ENCODE measurements around the gene CDKN1B. TPM values are rescaled to one million over a fixed set of nuclear protein-coding genes. Genes with fewer than 3 reads are reported as not detected.

CDKN1B gene
- total RNA-seq, 4 donors from 2014 or later: 48.7 to 97.4 (median 70.6) TPM

DNA sequence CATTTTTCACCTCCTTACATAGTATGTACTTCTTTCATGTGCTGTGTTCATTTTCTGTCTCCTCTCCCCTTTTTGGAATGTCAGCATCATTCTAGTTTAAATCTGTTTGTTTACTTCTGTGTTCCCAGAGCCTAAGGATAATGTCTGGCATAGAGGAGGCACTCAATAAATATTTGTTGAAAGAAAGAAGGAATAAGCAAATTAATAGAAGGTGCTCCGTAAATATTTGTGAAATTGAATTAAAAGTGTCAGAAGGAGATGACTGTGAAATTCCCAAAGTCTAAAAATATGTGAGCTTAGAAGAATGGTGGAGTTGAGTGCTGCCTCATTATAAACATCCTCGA, 3.3 kb upstream of the CDKN1B start:
- intact Hi-C loops (cut with DNase I): loop anchor here (10.0 kb wide), 2 partner anchors 359 to 449 kb away; partner anchors contain the start of genes BORCS5, LRP6 and MANSC1
- WGBS: 10% methylated on average over 2 of the region's 2 CpGs
- Histone ChIP-seq H3K4me3 (peak overlapping the region; percentile 41 to 52 (median 46)), H3K27me3 (no peaks in the 10 kb centered on the region), H3K9me3 (no peaks in the 10 kb centered on the region), H3K4me1 (peaks cover 27 to 36% (median 33%) of the 10 kb centered on the region in 4 donors), H3K27ac (replicated peaks in 1 of 4) (peak overlapping the region; percentile 98 to 100 (median 100)), H3K36me3 (peaks cover 0 to 3% (median 0%) of the 10 kb centered on the region in 4 donors)
- TF ChIP-seq POLR2AphosphoS5 (IDR thresholded peaks at IDR 0.05): no peak
- TF ChIP-seq POLR2A (IDR thresholded peaks at IDR 0.05; ENCODE audit: low read depth): no peak
- no peak for TF ChIP-seq EP300 (IDR thresholded peaks at IDR 0.05)
- TF ChIP-seq, protein P1, sequence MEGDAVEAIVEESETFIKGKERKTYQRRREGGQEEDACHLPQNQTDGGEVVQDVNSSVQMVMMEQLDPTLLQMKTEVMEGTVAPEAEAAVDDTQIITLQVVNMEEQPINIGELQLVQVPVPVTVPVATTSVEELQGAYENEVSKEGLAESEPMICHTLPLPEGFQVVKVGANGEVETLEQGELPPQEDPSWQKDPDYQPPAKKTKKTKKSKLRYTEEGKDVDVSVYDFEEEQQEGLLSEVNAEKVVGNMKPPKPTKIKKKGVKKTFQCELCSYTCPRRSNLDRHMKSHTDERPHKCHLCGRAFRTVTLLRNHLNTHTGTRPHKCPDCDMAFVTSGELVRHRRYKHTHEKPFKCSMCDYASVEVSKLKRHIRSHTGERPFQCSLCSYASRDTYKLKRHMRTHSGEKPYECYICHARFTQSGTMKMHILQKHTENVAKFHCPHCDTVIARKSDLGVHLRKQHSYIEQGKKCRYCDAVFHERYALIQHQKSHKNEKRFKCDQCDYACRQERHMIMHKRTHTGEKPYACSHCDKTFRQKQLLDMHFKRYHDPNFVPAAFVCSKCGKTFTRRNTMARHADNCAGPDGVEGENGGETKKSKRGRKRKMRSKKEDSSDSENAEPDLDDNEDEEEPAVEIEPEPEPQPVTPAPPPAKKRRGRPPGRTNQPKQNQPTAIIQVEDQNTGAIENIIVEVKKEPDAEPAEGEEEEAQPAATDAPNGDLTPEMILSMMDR (IDR thresholded peaks at IDR 0.05): no peak
- no peak for DNase-seq (ENCODE audit: extremely low spot score)

DNA sequence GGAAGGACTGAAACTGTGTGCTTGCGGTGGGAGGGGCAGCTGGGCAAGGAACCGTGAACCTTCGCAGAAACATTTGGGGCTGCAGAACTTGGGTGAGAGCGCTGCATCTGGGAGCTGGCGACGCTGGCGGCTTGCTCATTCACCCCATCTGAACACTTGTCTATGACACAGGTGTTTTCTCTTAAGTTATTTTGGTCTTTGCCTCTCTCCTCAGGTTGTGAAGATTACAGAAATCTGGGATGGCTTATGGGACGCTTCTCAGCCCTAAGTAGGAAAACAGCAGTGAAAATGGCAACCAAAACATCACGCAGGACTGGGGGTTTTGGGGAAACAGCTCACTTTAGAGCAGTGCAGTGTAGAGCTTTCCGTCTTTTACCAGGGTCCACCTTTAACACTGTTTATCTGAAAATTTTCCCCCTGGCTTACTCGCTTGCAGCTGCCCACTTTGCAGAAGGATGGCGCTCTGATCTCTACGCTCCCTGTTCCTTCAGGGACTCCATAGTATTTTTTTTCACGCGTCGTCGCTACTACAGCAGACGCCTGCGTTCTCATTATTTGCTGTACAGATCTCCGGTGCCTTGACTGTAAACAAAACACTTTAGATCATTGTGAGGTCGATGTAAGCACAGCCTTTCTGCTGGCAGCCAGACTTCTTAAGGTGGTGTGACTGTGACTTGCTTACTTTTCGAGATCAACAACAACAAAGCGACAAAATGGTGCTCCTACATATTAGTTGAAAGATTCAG, 2.7 kb upstream of the CDKN1B start:
- H3K27me3 ChIP-seq: no peaks in the 10 kb centered on the region
- peaks cover 30 to 41% (median 38%) of the 10 kb centered on the region in 4 donors for H3K4me1 ChIP-seq
- peaks cover 0 to 6% (median under 1%) of the 10 kb centered on the region in 4 donors for H3K36me3 ChIP-seq
- peak overlapping the region; percentile 98 to 100 (median 100) for H3K27ac ChIP-seq (replicated peaks in 1 of 4)
- intact Hi-C loops (cut with DNase I): loop anchor here (5.0 to 10.0 kb wide), 3 partner anchors 152 to 450 kb away; partner anchors contain the start of genes BORCS5, DUSP16, LRP6 and MANSC1
- TF ChIP-seq, protein P1 (IDR thresholded peaks at IDR 0.05): peak; percentile 38 to 58 (median 48)
- peak; percentile 64 to 75 for TF ChIP-seq POLR2AphosphoS5 (IDR thresholded peaks at IDR 0.05)
- TF ChIP-seq EP300 (IDR thresholded peaks at IDR 0.05): no peak
- H3K4me3 ChIP-seq: peak overlapping the region; percentile 41 to 52 (median 46)
- 20% methylated on average over 23 of the region's 23 CpGs for WGBS
- H3K9me3 ChIP-seq: no peaks in the 10 kb centered on the region
- DNase-seq (ENCODE audit: extremely low spot score): peak; percentile 80

DNA sequence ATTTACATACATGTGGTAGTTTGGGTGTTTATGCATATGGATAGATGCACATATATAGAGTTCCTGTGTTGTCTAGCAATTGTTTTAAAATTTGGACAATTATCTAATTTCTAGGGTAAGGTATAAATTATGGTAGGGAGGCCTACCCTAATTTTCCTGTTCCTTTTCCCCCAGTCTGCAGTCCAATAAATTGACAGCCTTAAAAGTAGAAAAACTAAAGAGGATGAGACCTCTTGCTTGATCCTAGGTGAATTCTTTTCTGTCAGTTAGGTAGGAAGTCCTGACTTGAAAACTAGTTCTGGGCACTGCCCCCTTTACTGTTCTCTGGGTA, 2.1 kb upstream of the CDKN1B start:
- Histone ChIP-seq H3K36me3 (peaks cover 0 to 12% (median 4%) of the 10 kb centered on the region in 4 donors), H3K9me3 (no peaks in the 10 kb centered on the region), H3K27me3 (no peaks in the 10 kb centered on the region), H3K4me1 (peaks cover 37 to 48% (median 44%) of the 10 kb centered on the region in 4 donors), H3K4me3 (peak overlapping the region in 3 of 4 donors; percentile 47 to 93 (median 75)), H3K27ac (replicated peaks in 1 of 4) (peak overlapping the region; percentile 98 to 100 (median 100))
- TF ChIP-seq, protein P1 (IDR thresholded peaks at IDR 0.05): no peak
- TF ChIP-seq EP300 (IDR thresholded peaks at IDR 0.05) (no peak), POLR2A (IDR thresholded peaks at IDR 0.05; ENCODE audit: low read depth) (no peak), POLR2AphosphoS5 (IDR thresholded peaks at IDR 0.05) (no peak)
- no peak for DNase-seq (ENCODE audit: extremely low spot score)
- intact Hi-C loops (cut with DNase I): loop anchor here (5.0 to 10.0 kb wide), 3 partner anchors 153 to 450 kb away; partner anchors contain the start of genes BORCS5, DUSP16, LRP6 and MANSC1

DNA sequence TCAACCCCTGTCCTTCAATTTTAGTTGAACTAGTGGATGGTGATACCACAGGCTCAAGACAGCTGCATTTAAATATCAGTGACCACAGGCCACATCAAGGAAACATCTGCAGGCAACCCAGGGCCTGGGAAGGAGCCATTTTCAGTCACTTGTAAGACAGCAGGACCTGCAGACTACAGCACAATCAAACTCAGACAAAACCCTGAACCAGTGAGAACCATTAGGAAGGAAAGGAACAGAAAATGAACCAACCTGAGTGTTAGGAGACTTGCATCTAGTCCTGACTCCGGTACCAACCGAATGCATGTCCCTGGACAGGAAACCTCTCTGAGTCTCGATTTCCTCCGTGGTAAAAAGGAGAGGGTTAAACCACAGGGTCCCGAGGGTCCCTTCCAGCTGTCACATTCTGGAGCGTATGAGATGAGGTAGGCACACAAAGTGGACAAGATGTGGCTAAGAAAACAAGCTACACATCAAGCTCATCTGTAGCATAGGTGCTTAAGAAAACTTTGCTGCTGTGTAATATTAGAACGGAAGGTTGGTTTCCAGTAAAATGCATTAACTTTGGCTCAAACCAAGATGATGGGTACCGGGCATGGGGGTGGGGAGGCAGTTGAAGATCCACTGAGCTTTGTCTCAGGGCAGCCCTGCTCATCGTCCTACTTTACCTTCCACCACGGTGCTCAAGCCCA, 1.6 kb upstream of the CDKN1B start:
- 30% methylated on average over 10 of the region's 10 CpGs for WGBS
- peak overlapping the region; percentile 98 to 100 (median 100) for H3K27ac ChIP-seq (replicated peaks in 1 of 4)
- H3K4me1 ChIP-seq: peaks cover 41 to 53% (median 50%) of the 10 kb centered on the region in 4 donors
- intact Hi-C loops (cut with DNase I): loop anchor here (5.0 to 10.0 kb wide), 3 partner anchors 153 to 451 kb away; partner anchors contain the start of genes BORCS5, DUSP16, LRP6 and MANSC1
- H3K36me3 ChIP-seq: peaks cover 0 to 15% (median 6%) of the 10 kb centered on the region in 4 donors
- peak; percentile 87 for DNase-seq (ENCODE audit: extremely low spot score)
- H3K4me3 ChIP-seq: peak overlapping the region; percentile 75 to 95 (median 86)
- TF ChIP-seq, protein P1 (IDR thresholded peaks at IDR 0.05): no peak
- TF ChIP-seq POLR2AphosphoS5 (IDR thresholded peaks at IDR 0.05) (no peak), POLR2A (IDR thresholded peaks at IDR 0.05; ENCODE audit: low read depth) (no peak), EP300 (IDR thresholded peaks at IDR 0.05) (no peak)
- no peaks in the 10 kb centered on the region for H3K9me3 ChIP-seq
- H3K27me3 ChIP-seq: no peaks in the 10 kb centered on the region
